ENCODE results near the gene RASGEF1C.

- no peak for TF ChIP-seq ZNF626 (tag by site-specific recombination; IDR thresholded peaks at IDR 0.05)
- TF ChIP-seq, protein P1, sequence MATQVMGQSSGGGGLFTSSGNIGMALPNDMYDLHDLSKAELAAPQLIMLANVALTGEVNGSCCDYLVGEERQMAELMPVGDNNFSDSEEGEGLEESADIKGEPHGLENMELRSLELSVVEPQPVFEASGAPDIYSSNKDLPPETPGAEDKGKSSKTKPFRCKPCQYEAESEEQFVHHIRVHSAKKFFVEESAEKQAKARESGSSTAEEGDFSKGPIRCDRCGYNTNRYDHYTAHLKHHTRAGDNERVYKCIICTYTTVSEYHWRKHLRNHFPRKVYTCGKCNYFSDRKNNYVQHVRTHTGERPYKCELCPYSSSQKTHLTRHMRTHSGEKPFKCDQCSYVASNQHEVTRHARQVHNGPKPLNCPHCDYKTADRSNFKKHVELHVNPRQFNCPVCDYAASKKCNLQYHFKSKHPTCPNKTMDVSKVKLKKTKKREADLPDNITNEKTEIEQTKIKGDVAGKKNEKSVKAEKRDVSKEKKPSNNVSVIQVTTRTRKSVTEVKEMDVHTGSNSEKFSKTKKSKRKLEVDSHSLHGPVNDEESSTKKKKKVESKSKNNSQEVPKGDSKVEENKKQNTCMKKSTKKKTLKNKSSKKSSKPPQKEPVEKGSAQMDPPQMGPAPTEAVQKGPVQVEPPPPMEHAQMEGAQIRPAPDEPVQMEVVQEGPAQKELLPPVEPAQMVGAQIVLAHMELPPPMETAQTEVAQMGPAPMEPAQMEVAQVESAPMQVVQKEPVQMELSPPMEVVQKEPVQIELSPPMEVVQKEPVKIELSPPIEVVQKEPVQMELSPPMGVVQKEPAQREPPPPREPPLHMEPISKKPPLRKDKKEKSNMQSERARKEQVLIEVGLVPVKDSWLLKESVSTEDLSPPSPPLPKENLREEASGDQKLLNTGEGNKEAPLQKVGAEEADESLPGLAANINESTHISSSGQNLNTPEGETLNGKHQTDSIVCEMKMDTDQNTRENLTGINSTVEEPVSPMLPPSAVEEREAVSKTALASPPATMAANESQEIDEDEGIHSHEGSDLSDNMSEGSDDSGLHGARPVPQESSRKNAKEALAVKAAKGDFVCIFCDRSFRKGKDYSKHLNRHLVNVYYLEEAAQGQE (tag by site-specific recombination; IDR thresholded peaks at IDR 0.05): no peak
- TF ChIP-seq CTCF (tag by site-specific recombination; IDR thresholded peaks at IDR 0.05): peak; percentile 62
- no peak for TF ChIP-seq ZNF670 (tag by site-specific recombination; IDR thresholded peaks at IDR 0.05; ENCODE audit: low read depth)
- 0 out of 2 replicates have a peak, but pooled peaks have one; percentile 0 for TF ChIP-seq ZNF324 (tag by site-specific recombination; IDR thresholded peaks at IDR 0.05)
- no peak for TF ChIP-seq ZNF157 (tag by site-specific recombination; IDR thresholded peaks at IDR 0.05)
- no peak for TF ChIP-seq ZNF221 (tag by site-specific recombination; IDR thresholded peaks at IDR 0.05; ENCODE audit: borderline replicate concordance)
- no peak for TF ChIP-seq ZNF184 (tag by site-specific recombination; IDR thresholded peaks at IDR 0.05)
- TF ChIP-seq ATF2 (tag by site-specific recombination; IDR thresholded peaks at IDR 0.05; ENCODE audit: low read depth): no peak
- no peak for TF ChIP-seq ZBTB6 (tag by site-specific recombination; IDR thresholded peaks at IDR 0.05)
- no peak for TF ChIP-seq ZNF239 (tag by site-specific recombination; IDR thresholded peaks at IDR 0.05)
- TF ChIP-seq, protein P2, sequence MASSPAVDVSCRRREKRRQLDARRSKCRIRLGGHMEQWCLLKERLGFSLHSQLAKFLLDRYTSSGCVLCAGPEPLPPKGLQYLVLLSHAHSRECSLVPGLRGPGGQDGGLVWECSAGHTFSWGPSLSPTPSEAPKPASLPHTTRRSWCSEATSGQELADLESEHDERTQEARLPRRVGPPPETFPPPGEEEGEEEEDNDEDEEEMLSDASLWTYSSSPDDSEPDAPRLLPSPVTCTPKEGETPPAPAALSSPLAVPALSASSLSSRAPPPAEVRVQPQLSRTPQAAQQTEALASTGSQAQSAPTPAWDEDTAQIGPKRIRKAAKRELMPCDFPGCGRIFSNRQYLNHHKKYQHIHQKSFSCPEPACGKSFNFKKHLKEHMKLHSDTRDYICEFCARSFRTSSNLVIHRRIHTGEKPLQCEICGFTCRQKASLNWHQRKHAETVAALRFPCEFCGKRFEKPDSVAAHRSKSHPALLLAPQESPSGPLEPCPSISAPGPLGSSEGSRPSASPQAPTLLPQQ (tag by site-specific recombination; IDR thresholded peaks at IDR 0.05): no peak; the same call in 1 of the 2 replicates
Observed at GRCh38 chr5:180090769-180091546, 118.1 kb downstream of the RASGEF1C start.
